NAMALWA (cell line): ENCODE measurements around the gene DAP.

Source experiments
- DNase-seq: peaks from one replicate; pipeline ENCODE4 v3.0.0-alpha.2; 2015; ENCODE audit warnings: low spot score

The DAP gene

GRCh38 chr5:10760096-10760920, 726 bp downstream of the DAP start:
- DNase-seq: peak; percentile 57

GRCh38 chr5:10759111-10759510, 1.9 kb downstream of the DAP start:
- no peak for DNase-seq

- no peak for DNase-seq
These were observed 3.0 kb downstream of the DAP start for GRCh38 chr5:10757922-10758555.

GRCh38 chr5:10757043-10757442, 4.0 kb downstream of the DAP start:
- DNase-seq: no peak

GRCh38 chr5:10756549-10756948, 4.5 kb downstream of the DAP start:
- DNase-seq: no peak

GRCh38 chr5:10753178-10753577, 7.9 kb downstream of the DAP start:
- no peak for DNase-seq

- no peak for DNase-seq
These were observed 8.6 kb downstream of the DAP start for GRCh38 chr5:10752451-10752850.

GRCh38 chr5:10750909-10751308, 10.1 kb downstream of the DAP start:
- DNase-seq: no peak

GRCh38 chr5:10747678-10748622, 13.1 kb downstream of the DAP start:
- no peak for DNase-seq

- no peak for DNase-seq
These were observed 14.3 kb downstream of the DAP start for GRCh38 chr5:10746711-10747110.

- DNase-seq: no peak
These were observed 15.9 kb downstream of the DAP start for GRCh38 chr5:10745133-10745532.

- DNase-seq: no peak
These were observed 16.4 kb downstream of the DAP start for GRCh38 chr5:10744681-10745080.

- no peak for DNase-seq
These were observed 17.1 kb downstream of the DAP start for GRCh38 chr5:10743951-10744350.

GRCh38 chr5:10743526-10743925, 17.5 kb downstream of the DAP start:
- DNase-seq: no peak

- DNase-seq: peak; percentile 17
These were observed 19.4 kb downstream of the DAP start for GRCh38 chr5:10741661-10742060.

- no peak for DNase-seq
These were observed 20.6 kb downstream of the DAP start for GRCh38 chr5:10740384-10740783.

- DNase-seq: no peak
These were observed 23.2 kb downstream of the DAP start for GRCh38 chr5:10737880-10738279.

GRCh38 chr5:10736808-10737207, 24.2 kb downstream of the DAP start:
- DNase-seq: no peak

GRCh38 chr5:10736354-10736753, 24.7 kb downstream of the DAP start:
- DNase-seq: no peak

- peak; percentile 77 for DNase-seq
These were observed 25.3 kb downstream of the DAP start for GRCh38 chr5:10735569-10736276.

GRCh38 chr5:10734832-10735523, 26.1 kb downstream of the DAP start:
- no peak for DNase-seq
